Thyroid gland (tissue), 4 donors: ENCODE data around the gene POU2F3. TPM values are rescaled to one million over a fixed set of nuclear protein-coding genes. Genes with fewer than 3 reads are reported as not detected.

Source experiments
- DNase-seq, 2 donors: peaks; one replicate each; pipeline ENCODE4 v3.0.0-alpha.2; 2019
- H3K27ac ChIP-seq, 3 donors: fragments of 200-600 bp; sonication (generic); 1 replicate in 2 of 3; 2 replicates in 1 of 3; pipeline ENCODE4 v1.5.1; 2016 to 2019; ENCODE audit warnings: mild to moderate bottlenecking in 1 of 3, moderate library complexity in 1 of 3
- H3K27me3 ChIP-seq: fragments of 200-600 bp; sonication (generic); one replicate; pipeline ENCODE4 v1.5.1; 2019
- H3K36me3 ChIP-seq, 2 donors: fragments of 200-600 bp; sonication (generic); one replicate each; pipeline ENCODE4 v1.5.1; 2016 to 2019
- H3K4me1 ChIP-seq, 2 donors: fragments of 200-600 bp; sonication (generic); one replicate each; pipeline ENCODE4 v1.5.1; 2017 to 2019
- H3K4me3 ChIP-seq, 3 donors: fragments of 200-600 bp; sonication (generic); replicated peaks in 1 of 3; 1 replicate in 2 of 3; 2 replicates in 1 of 3; pipeline ENCODE4 v1.5.1; 2016; ENCODE audit warnings: mild to moderate bottlenecking in 1 of 3
- H3K9me3 ChIP-seq: fragments of 200-600 bp; sonication (generic); one replicate; pipeline ENCODE4 v1.5.1; 2017
- POLR2A ChIP-seq, 2 donors: fragments of 450-650 bp; IDR thresholded peaks; one replicate each; pipeline ENCODE4 v1.6.1; 2017; ENCODE audit warnings: antibody characterized with exemption in 2 of 2, mild to moderate bottlenecking in 2 of 2, moderate library complexity in 1 of 2
- WGBS, 2 donors: methylation state at CpG; one replicate each; pipeline ENCODE4 v1.1.5; 2017; 5-methylcytosine and 5-hydroxymethylcytosine counted together
- intact Hi-C: fragments of 100-400 bp; cut with DNase I; formaldehyde crosslinking; loops from one replicate; pipeline ENCODE4 v1.15.1; 2023
- total RNA-seq, 4 donors: library from RNA; depleted of rRNA; stranded (reverse); fragments of >200 nt; gene quantifications; one replicate each; pipeline ENCODE4 v1.2.3, GENCODE V29; 2016
- TF ChIP-seq, protein P1 (sequence below), 6 experiments: fragments of 200-600 bp in 3 of 6; fragments of 450-650 bp in 3 of 6; sonication (generic) in 3 of 6; IDR thresholded peaks; one replicate each; pipeline ENCODE4 v1.5.1; 2016 to 2019; ENCODE audit warnings: antibody characterized with exemption in 6 of 6, mild to moderate bottlenecking in 2 of 6, inconsistent platforms in 1 of 6, moderate library complexity in 1 of 6

POU2F3 gene
- total RNA-seq, 4 donors from 2014 or later: 1.2 to 2.3 (median 1.8) TPM

DNA sequence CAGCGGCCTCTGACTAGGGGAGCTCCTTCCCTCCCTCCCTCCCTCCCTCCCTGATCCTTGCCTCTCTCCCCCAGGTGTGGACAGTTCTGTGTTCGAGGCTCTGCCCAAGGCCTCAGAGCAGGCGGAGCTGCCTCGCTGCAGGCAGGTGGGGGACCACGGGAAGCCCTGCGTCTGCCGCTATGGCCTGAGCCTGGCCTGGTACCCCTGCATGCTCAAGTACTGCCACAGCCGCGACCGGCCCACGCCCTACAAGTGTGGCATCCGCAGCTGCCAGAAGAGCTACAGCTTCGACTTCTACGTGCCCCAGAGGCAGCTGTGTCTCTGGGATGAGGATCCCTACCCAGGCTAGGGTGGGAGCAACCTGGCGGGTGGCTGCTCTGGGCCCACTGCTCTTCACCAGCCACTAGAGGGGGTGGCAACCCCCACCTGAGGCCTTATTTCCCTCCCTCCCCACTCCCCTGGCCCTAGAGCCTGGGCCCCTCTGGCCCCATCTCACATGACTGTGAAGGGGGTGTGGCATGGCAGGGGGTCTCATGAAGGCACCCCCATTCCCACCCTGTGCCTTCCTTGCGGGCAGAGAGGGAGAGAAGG, 11.1 kb upstream of the POU2F3 start:
- no peak for TF ChIP-seq POLR2A (IDR thresholded peaks at IDR 0.05)
- TF ChIP-seq, protein P1, sequence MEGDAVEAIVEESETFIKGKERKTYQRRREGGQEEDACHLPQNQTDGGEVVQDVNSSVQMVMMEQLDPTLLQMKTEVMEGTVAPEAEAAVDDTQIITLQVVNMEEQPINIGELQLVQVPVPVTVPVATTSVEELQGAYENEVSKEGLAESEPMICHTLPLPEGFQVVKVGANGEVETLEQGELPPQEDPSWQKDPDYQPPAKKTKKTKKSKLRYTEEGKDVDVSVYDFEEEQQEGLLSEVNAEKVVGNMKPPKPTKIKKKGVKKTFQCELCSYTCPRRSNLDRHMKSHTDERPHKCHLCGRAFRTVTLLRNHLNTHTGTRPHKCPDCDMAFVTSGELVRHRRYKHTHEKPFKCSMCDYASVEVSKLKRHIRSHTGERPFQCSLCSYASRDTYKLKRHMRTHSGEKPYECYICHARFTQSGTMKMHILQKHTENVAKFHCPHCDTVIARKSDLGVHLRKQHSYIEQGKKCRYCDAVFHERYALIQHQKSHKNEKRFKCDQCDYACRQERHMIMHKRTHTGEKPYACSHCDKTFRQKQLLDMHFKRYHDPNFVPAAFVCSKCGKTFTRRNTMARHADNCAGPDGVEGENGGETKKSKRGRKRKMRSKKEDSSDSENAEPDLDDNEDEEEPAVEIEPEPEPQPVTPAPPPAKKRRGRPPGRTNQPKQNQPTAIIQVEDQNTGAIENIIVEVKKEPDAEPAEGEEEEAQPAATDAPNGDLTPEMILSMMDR (IDR thresholded peaks at IDR 0.05): no peak
- intact Hi-C loops: loop anchor here (5.0 kb wide), 1 partner anchor 57 kb away; no protein-coding TSS in a partner anchor
- no peaks in the 10 kb centered on the region for H3K36me3 ChIP-seq
- no peaks in the 10 kb centered on the region for H3K9me3 ChIP-seq
- WGBS, 2 donors: 93 to 95% methylated on average over 6 to 7 of the region's 16 CpGs
- no peak overlapping the region for H3K4me3 ChIP-seq
- peaks cover 0 to 18% of the 10 kb centered on the region in 2 donors for H3K4me1 ChIP-seq
- H3K27ac ChIP-seq: no peak overlapping the region
- H3K27me3 ChIP-seq: no peaks in the 10 kb centered on the region
- no peak for DNase-seq

GRCh38 chr11:120229451-120230424, 10.2 kb upstream of the POU2F3 start:
- Histone ChIP-seq H3K36me3 (no peaks in the 10 kb centered on the region), H3K9me3 (no peaks in the 10 kb centered on the region), H3K27ac (no peak overlapping the region), H3K27me3 (no peaks in the 10 kb centered on the region), H3K4me1 (peaks cover 0 to 9% of the 10 kb centered on the region in 2 donors), H3K4me3 (no peak overlapping the region)
- intact Hi-C loops: loop anchor here (5.0 kb wide), 1 partner anchor 57 kb away; no protein-coding TSS in a partner anchor
- 50 to 51% methylated on average over 17 of the region's 17 CpGs for WGBS, 2 donors
- DNase-seq: no peak
- TF ChIP-seq, protein P1 (IDR thresholded peaks at IDR 0.05): peak; percentile 20 to 77 (median 56)
- no peak for TF ChIP-seq POLR2A (IDR thresholded peaks at IDR 0.05)

GRCh38 chr11:120230433-120231071, 9.4 kb upstream of the POU2F3 start:
- TF ChIP-seq, protein P1 (IDR thresholded peaks at IDR 0.05): no peak
- no peak for TF ChIP-seq POLR2A (IDR thresholded peaks at IDR 0.05)
- no peaks in the 10 kb centered on the region for H3K9me3 ChIP-seq
- 86 to 88% methylated on average over 5 of the region's 5 CpGs for WGBS, 2 donors

DNA sequence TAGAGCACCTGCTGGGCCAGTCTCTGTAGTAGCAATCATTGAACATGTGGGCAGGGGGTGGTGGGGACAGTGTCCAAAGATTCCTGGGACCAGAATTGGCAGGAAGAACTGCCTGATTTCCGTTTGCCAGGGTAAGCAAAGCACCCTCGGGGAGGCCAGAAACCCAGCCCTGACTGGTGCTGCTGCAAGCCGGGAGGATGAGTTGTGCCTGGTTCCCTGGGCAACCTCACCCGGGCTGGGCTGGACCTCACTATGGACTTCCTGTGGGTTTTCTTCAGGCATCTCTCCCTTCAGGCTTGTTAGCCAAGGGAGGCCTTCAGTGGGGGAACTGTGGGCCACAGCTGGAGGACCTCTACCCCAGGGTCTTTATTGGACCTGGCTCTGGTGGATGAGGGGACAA, 8.0 kb upstream of the POU2F3 start:
- H3K27me3 ChIP-seq: no peaks in the 10 kb centered on the region
- intact Hi-C loops: no loop called here
- H3K4me3 ChIP-seq: no peak overlapping the region
- H3K4me1 ChIP-seq: no peaks in the 10 kb centered on the region
- no peaks in the 10 kb centered on the region for H3K9me3 ChIP-seq
- no peak for DNase-seq
- no peaks in the 10 kb centered on the region for H3K36me3 ChIP-seq
- TF ChIP-seq, protein P1 (IDR thresholded peaks at IDR 0.05): no peak
- TF ChIP-seq POLR2A (IDR thresholded peaks at IDR 0.05): no peak
- WGBS, 2 donors: 30 to 60% methylated on average over 2 to 3 of the region's 4 CpGs
- no peak overlapping the region for H3K27ac ChIP-seq

More at GRCh38 chr11:120230433-120231071, 9.4 kb upstream of the POU2F3 start:
- intact Hi-C loops: no loop called here
- H3K27me3 ChIP-seq: no peaks in the 10 kb centered on the region
- no peak overlapping the region for H3K27ac ChIP-seq
- H3K36me3 ChIP-seq: no peaks in the 10 kb centered on the region
- no peak overlapping the region for H3K4me3 ChIP-seq
- peaks cover 0 to 3% of the 10 kb centered on the region in 2 donors for H3K4me1 ChIP-seq
- DNase-seq: no peak
